Endothelial cell (in vitro differentiated cells): Measurements from ENCODE around the gene MLLT3. TPM values are rescaled to one million over a fixed set of nuclear protein-coding genes. Genes with fewer than 3 reads are reported as not detected.

Source experiments
- DNase-seq: peaks from one replicate; pipeline ENCODE4 v3.0.0; 2021; ENCODE audit warnings: low spot score
- H3K27ac Mint-ChIP-seq: one replicate; pipeline ENCODE4 v1.8.0; 2021; ENCODE audit warnings: mixed read lengths, inconsistent platforms; ENCODE audit not compliant: unreplicated experiment
- H3K27me3 Mint-ChIP-seq: one replicate; pipeline ENCODE4 v1.8.0; 2021; ENCODE audit warnings: mild to moderate bottlenecking, moderate library complexity, mixed read lengths, inconsistent platforms; ENCODE audit not compliant: unreplicated experiment
- H3K36me3 Mint-ChIP-seq: one replicate; pipeline ENCODE4 v1.8.0; 2021; ENCODE audit warnings: mild to moderate bottlenecking, low read depth, mixed read lengths, inconsistent platforms; ENCODE audit not compliant: unreplicated experiment
- H3K4me1 Mint-ChIP-seq: one replicate; pipeline ENCODE4 v1.8.0; 2021; ENCODE audit warnings: mild to moderate bottlenecking, mixed read lengths, inconsistent platforms; ENCODE audit not compliant: unreplicated experiment
- H3K4me3 Mint-ChIP-seq: one replicate; pipeline ENCODE4 v1.8.0; 2021; ENCODE audit warnings: mild to moderate bottlenecking, mixed read lengths, inconsistent platforms; ENCODE audit not compliant: unreplicated experiment
- H3K9me3 Mint-ChIP-seq: one replicate; pipeline ENCODE4 v1.8.0; 2021; ENCODE audit warnings: mixed read lengths, inconsistent platforms; ENCODE audit not compliant: unreplicated experiment
- total RNA-seq: library from RNA; stranded (reverse); fragmentation: NEBNext Ultra II Directional; extraction: Animal tissue kit (Norgen Biotek cat#: 25700); gene quantifications from one replicate; pipeline ENCODE4 v1.2.1, GENCODE V29; 2021; ENCODE audit not compliant: unreplicated experiment
- TF ChIP-seq, protein P1 (sequence below): fragments of 200-600 bp; sonication (generic); IDR thresholded peaks from one replicate; pipeline ENCODE4 v1.5.0; 2021; ENCODE audit warnings: antibody characterized with exemption; ENCODE audit not compliant: unreplicated experiment

MLLT3 gene
- total RNA-seq, 1 donor from 2014 or later = 25.2 TPM

DNA sequence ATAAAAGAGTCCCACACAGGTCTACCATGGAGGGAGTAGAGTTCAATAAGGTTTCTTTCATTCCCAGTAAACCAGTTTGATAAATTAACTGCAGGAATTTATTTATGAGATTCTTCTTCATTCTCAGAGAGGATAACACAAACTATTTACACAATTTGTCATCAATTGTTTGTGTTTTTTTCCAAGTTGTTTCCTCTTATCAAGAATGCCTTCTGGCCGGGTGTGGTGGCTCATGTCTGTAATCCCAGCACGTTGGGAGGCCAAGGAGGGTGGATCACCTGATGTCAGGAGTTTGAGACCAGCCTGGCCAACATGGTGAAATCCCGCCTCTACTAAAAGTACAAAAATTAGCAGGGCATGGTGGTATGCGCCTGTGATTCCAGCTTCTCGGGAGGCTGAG, 216.7 kb downstream of the MLLT3 start:
- H3K36me3 Mint-ChIP-seq = peaks cover 3% of the 10 kb centered on the region
- DNase-seq = no peak
- TF ChIP-seq, protein P1, sequence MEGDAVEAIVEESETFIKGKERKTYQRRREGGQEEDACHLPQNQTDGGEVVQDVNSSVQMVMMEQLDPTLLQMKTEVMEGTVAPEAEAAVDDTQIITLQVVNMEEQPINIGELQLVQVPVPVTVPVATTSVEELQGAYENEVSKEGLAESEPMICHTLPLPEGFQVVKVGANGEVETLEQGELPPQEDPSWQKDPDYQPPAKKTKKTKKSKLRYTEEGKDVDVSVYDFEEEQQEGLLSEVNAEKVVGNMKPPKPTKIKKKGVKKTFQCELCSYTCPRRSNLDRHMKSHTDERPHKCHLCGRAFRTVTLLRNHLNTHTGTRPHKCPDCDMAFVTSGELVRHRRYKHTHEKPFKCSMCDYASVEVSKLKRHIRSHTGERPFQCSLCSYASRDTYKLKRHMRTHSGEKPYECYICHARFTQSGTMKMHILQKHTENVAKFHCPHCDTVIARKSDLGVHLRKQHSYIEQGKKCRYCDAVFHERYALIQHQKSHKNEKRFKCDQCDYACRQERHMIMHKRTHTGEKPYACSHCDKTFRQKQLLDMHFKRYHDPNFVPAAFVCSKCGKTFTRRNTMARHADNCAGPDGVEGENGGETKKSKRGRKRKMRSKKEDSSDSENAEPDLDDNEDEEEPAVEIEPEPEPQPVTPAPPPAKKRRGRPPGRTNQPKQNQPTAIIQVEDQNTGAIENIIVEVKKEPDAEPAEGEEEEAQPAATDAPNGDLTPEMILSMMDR = no peak
- no peak overlapping the region for H3K4me3 Mint-ChIP-seq
- peaks cover 1% of the 10 kb centered on the region for H3K27me3 Mint-ChIP-seq
- peaks cover 19% of the 10 kb centered on the region for H3K4me1 Mint-ChIP-seq
- H3K9me3 Mint-ChIP-seq = no peaks in the 10 kb centered on the region
- no peak overlapping the region for H3K27ac Mint-ChIP-seq

DNA sequence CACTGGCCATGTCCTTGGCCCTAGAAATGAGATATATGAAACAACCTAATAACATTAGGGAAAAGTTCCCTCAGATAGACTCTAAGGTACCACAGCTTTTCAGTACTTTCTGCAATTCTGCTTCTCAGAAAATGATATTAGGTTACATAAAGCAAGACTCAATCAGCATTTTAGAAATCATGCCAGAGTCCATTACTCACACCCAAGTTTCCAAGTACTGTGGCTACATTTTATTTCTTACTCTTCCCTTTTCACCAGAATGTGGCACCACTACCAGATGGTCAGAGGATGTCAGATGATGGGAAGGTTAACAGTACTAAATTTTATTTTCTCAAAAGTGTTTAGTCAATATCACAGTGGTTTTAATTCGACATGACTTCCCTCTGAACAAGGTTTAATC, 217.2 kb downstream of the MLLT3 start:
- TF ChIP-seq, protein P1 = no peak
- Mint-ChIP-seq H3K36me3 (peaks cover 3% of the 10 kb centered on the region), H3K27ac (no peak overlapping the region), H3K9me3 (no peaks in the 10 kb centered on the region), H3K4me1 (peaks cover 19% of the 10 kb centered on the region), H3K4me3 (no peak overlapping the region), H3K27me3 (peaks cover 1% of the 10 kb centered on the region)
- no peak for DNase-seq

DNA sequence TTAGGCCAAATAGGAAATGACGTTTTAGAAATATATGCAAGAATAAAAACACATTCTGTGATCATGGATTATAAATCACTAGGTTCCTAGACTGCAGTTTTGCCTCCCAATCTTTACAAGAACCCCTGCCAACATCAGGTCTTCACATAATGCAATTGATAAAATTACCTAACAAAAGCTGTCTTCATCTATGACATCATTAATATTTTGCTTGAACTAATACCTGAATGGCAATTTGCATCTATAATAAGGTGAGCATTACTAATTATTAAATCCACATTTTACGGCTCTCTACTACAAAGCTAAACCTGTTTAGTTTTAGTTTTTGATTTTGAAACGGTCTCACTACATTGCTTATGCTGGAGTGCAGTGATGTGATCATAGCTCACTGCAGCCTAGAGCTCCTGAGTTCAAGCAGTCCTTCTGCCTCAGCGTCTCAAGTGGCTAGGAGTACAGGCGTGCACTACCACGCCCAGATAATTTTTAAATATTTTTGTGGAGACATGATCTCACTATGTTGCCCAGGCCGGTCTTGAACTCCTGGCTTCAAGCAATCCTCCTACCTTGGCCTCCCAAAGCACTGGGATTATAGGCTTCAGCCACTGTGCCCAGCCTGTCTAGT, 218.0 kb downstream of the MLLT3 start:
- DNase-seq = no peak
- Mint-ChIP-seq H3K4me1 (peaks cover 23% of the 10 kb centered on the region), H3K36me3 (peaks cover 3% of the 10 kb centered on the region), H3K9me3 (no peaks in the 10 kb centered on the region), H3K27me3 (peaks cover 1% of the 10 kb centered on the region), H3K27ac (no peak overlapping the region), H3K4me3 (no peak overlapping the region)
- TF ChIP-seq, protein P1 = no peak

DNA sequence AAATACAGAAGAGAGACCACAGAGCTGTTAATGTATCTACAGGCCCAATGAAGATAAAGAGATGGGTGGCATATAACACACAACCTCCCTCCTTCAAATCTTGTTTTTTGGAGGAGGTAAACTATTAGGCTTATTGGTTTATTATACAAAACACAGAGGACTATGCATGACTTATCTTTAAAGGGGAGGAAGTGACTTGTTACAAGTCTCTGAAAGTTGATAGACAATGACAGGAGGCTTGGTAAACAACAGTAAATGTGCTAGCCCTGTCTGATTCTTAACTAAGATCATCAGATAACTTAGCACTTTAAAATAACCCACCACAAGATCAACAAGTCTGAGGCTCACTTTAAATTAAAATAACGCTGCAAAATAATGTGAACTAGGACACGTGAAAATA, 219.0 kb downstream of the MLLT3 start:
- TF ChIP-seq, protein P1 = no peak
- no peak for DNase-seq
- Mint-ChIP-seq H3K27ac (no peak overlapping the region), H3K36me3 (peaks cover 3% of the 10 kb centered on the region), H3K27me3 (peaks cover 1% of the 10 kb centered on the region), H3K4me3 (no peak overlapping the region), H3K9me3 (no peaks in the 10 kb centered on the region), H3K4me1 (peaks cover 22% of the 10 kb centered on the region)

DNA sequence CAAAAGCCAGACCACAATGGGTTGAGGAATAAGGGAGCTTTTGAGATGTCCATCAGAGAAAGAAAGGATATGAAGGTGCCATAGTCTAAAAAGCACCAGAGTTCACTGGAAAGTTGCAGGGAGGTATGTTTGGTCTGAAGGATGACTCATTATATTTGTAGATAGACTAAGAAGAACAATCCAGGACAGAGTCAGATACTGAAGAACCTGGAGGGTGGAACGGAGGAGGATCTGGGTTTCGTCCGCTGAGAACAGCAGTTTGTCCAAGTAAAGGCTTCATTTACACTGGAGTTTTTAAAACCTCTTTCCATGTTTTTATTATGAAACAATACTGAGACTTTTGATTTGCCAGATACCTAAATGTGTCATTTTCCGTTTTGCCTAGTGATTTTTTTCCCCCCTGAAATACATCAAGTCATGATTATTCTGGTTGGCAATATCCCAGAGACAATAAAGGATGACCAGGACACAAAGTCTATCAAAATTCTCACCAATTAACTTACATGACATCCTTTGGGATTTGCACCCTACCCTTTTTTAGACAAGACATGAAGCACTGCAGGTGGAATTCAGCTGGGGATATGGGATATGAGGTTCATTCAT, 219.9 kb downstream of the MLLT3 start:
- Mint-ChIP-seq H3K9me3 (no peaks in the 10 kb centered on the region), H3K27ac (no peak overlapping the region), H3K4me3 (no peak overlapping the region), H3K4me1 (peaks cover 22% of the 10 kb centered on the region), H3K36me3 (peaks cover 3% of the 10 kb centered on the region), H3K27me3 (peaks cover 1% of the 10 kb centered on the region)
- DNase-seq = no peak
- TF ChIP-seq, protein P1 = no peak
